A549 treated with AZD9567 at 1 μM for 4 hours (cell line): Measurements from ENCODE around the gene INTS11. TPM values are rescaled to one million over a fixed set of nuclear protein-coding genes. Genes with fewer than 3 reads are reported as not detected.

Experiments
- total RNA-seq: library from RNA; stranded (reverse); fragments of 200-300 nt; extraction: Qiagen RNA extraction; gene quantifications from 5 replicates; pipeline ENCODE4 v1.2.3, GENCODE V29; 2022; ENCODE audit not compliant: insufficient read depth

Gene INTS11
- 55.6 to 67.7 TPM (median 66.1 TPM) in 5 replicates for total RNA-seq

GRCh38 chr1:1324524-1325287 is at the start of gene INTS11, which contains the start of gene CPTP:
TSS of gene INTS11 (minus strand) at chr1:1324660. CDS start at chr1:1324608, 52 bp downstream.
TSS of gene CPTP (plus strand) at chr1:1324802. CDS start at chr1:1326911, 2,109 bp downstream.

GRCh38 chr1:1358433-1359271 is 34.2 kb upstream of the INTS11 start, which contains the start of gene MXRA8:
TSS of gene MXRA8 (minus strand) at chr1:1358555. CDS start at chr1:1358504, 51 bp downstream.

GRCh38 chr1:1349256-1350012 is 25.0 kb upstream of the INTS11 start, which contains the start of gene DVL1:
TSS of gene DVL1 (minus strand) at chr1:1349418. CDS start at chr1:1349065, 353 bp downstream.

GRCh38 chr1:1331068-1331965 is 6.9 kb upstream of the INTS11 start, which contains the start of gene TAS1R3:
TSS of gene TAS1R3 (plus strand) at chr1:1331280. CDS start at chr1:1331346, 66 bp downstream.

GRCh38 chr1:1307923-1308755 is 16.3 kb downstream of the INTS11 start, which contains the start of the genes ACAP3 and PUSL1:
TSS of gene ACAP3 (minus strand) at chr1:1307930. CDS start at chr1:1307815, 115 bp downstream.
TSS of gene PUSL1 (plus strand) at chr1:1308597. CDS start at chr1:1308644, 47 bp downstream.

GRCh38 chr1:1273512-1274298 is 50.8 kb downstream of the INTS11 start, which contains the start of gene UBE2J2:
TSS of gene UBE2J2 (minus strand) at chr1:1273854. CDS start at chr1:1267992, 5,862 bp downstream.

Other genes starting within 250 kb of the INTS11 start
- gene C1orf159, start 208.6 kb downstream of the INTS11 start, total RNA-seq: 8.8 to 14.5 TPM (median 12.9 TPM) in 5 replicates
- not detected in 5 replicates for gene TTLL10, start 150.8 kb downstream of the INTS11 start, total RNA-seq
- gene TNFRSF18, start 118.1 kb downstream of the INTS11 start, total RNA-seq: 0.09 to 0.20 TPM (median 0.12 TPM) in 3 of 5 replicates, not detected in the others
- 0.07 to 0.21 TPM (median 0.10 TPM) in 3 of 5 replicates, not detected in the others for gene TNFRSF4, start 110.5 kb downstream of the INTS11 start, total RNA-seq
- gene SDF4, start 92.7 kb downstream of the INTS11 start, total RNA-seq: 104 to 133 TPM (median 126 TPM) in 5 replicates
- 13.1 to 18.5 TPM (median 15.8 TPM) in 5 replicates for gene B3GALT6, start 92.4 kb downstream of the INTS11 start, total RNA-seq
- 1.1 to 1.6 TPM (median 1.5 TPM) in 4 of 5 replicates, not detected in the other for gene C1QTNF12, start 77.9 kb downstream of the INTS11 start, total RNA-seq
- 44.2 to 51.4 TPM (median 48.2 TPM) in 5 replicates for gene UBE2J2, start 50.8 kb downstream of the INTS11 start, total RNA-seq
- 1.1 to 18.6 TPM (median 1.4 TPM) in 5 replicates for gene SCNN1D, start 44.2 kb downstream of the INTS11 start, total RNA-seq
- 6.6 to 21.5 TPM (median 19.8 TPM) in 5 replicates for gene ACAP3, start 16.7 kb downstream of the INTS11 start, total RNA-seq
- 12.9 to 26.3 TPM (median 24.1 TPM) in 5 replicates for gene PUSL1, start 16.1 kb downstream of the INTS11 start, total RNA-seq
- 18.5 to 24.0 TPM (median 22.6 TPM) in 5 replicates for gene CPTP, start 142 bp upstream of the INTS11 start, total RNA-seq
- gene TAS1R3, start 6.6 kb upstream of the INTS11 start, total RNA-seq: 0.09 to 0.24 TPM (median 0.17 TPM) in 4 of 5 replicates, not detected in the other
- 38.9 to 68.4 TPM (median 63.4 TPM) in 5 replicates for gene DVL1, start 24.8 kb upstream of the INTS11 start, total RNA-seq
- 0.13 to 3.5 TPM (median 0.20 TPM) in 4 of 5 replicates, not detected in the other for gene MXRA8, start 33.9 kb upstream of the INTS11 start, total RNA-seq
- gene AURKAIP1, start 50.5 kb upstream of the INTS11 start, total RNA-seq: 105 to 181 TPM (median 175 TPM) in 5 replicates
- 32.2 to 72.8 TPM (median 64.8 TPM) in 5 replicates for gene CCNL2, start 74.7 kb upstream of the INTS11 start, total RNA-seq
- gene MRPL20, start 82.6 kb upstream of the INTS11 start, total RNA-seq: 133 to 140 TPM (median 135 TPM) in 5 replicates
- gene ANKRD65, start 96.6 kb upstream of the INTS11 start, total RNA-seq: 0.06 to 0.10 TPM in 2 of 5 replicates, not detected in the others
- 8.4 to 16.5 TPM (median 15.0 TPM) in 5 replicates for gene VWA1, start 111.0 kb upstream of the INTS11 start, total RNA-seq
- gene ATAD3C, start 125.0 kb upstream of the INTS11 start, total RNA-seq: not detected in 5 replicates
- 0.86 to 3.6 TPM (median 3.2 TPM) in 5 replicates for gene ATAD3B, start 147.1 kb upstream of the INTS11 start, total RNA-seq
- 27.2 to 40.3 TPM (median 38.7 TPM) in 5 replicates for gene ATAD3A, start 187.5 kb upstream of the INTS11 start, total RNA-seq
- gene TMEM240, start 216.0 kb upstream of the INTS11 start, total RNA-seq: 0.29 to 0.60 TPM (median 0.46 TPM) in 4 of 5 replicates, not detected in the other